Measurements from ENCODE around the gene BAIAP2L1. TPM values are rescaled to one million over a fixed set of nuclear protein-coding genes. Genes with fewer than 3 reads are reported as not detected.

Gene BAIAP2L1
- total RNA-seq, 1 experiment from 2014 or later = 120 TPM

DNA sequence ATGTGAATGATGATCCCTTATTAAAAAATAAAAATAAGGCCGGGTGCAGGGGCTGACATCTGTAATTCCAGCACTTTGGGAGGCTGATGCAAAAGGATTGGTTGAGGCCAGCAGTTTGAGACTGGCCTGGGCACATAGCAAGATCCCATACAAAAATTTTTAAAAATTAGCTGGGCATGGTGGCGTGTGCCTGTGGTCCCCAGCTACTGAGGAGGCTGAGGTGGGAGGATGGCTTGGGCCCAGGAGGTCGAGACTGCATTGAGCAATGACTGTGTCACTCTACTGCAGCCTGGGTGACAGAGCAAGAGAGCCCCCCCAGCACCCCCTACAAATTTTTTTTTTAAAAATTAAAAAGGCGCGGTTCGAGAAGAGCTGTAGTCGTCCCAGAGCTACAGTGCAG is 120.6 kb downstream of the BAIAP2L1 start:
- DNase-seq (ENCODE audit: low read depth, low spot score) (no peak), ATAC-seq (no peak)
- Histone ChIP-seq H3K4me3 (ENCODE audit: low read depth in 2 of 2, low read length in 2 of 2) (peak overlapping the region; percentile 45 to 80), H3K27me3 (ENCODE audit: control insufficient read depth, insufficient read depth, low read length) (no peaks in the 10 kb centered on the region), H3K9me3 (ENCODE audit: control insufficient read depth, insufficient read depth, low read depth, low read length) (no peaks in the 10 kb centered on the region), H3K4me1 (ENCODE audit: control insufficient read depth, insufficient read depth, low read length) (peaks cover 21% of the 10 kb centered on the region), H3K27ac (ENCODE audit: low read length) (peak overlapping the region; percentile 85), H3K36me3 (ENCODE audit: control insufficient read depth, insufficient read depth, low read length) (peaks cover 2% of the 10 kb centered on the region)
- intact Hi-C loops (cut with micrococcal nuclease; ENCODE audit: unreplicated experiment) = no loop called here
- no peak for TF ChIP-seq SIN3A (IDR thresholded peaks at IDR 0.05; ENCODE audit: borderline replicate concordance, insufficient read depth, low read depth, low read length)
- TF ChIP-seq, protein P1, sequence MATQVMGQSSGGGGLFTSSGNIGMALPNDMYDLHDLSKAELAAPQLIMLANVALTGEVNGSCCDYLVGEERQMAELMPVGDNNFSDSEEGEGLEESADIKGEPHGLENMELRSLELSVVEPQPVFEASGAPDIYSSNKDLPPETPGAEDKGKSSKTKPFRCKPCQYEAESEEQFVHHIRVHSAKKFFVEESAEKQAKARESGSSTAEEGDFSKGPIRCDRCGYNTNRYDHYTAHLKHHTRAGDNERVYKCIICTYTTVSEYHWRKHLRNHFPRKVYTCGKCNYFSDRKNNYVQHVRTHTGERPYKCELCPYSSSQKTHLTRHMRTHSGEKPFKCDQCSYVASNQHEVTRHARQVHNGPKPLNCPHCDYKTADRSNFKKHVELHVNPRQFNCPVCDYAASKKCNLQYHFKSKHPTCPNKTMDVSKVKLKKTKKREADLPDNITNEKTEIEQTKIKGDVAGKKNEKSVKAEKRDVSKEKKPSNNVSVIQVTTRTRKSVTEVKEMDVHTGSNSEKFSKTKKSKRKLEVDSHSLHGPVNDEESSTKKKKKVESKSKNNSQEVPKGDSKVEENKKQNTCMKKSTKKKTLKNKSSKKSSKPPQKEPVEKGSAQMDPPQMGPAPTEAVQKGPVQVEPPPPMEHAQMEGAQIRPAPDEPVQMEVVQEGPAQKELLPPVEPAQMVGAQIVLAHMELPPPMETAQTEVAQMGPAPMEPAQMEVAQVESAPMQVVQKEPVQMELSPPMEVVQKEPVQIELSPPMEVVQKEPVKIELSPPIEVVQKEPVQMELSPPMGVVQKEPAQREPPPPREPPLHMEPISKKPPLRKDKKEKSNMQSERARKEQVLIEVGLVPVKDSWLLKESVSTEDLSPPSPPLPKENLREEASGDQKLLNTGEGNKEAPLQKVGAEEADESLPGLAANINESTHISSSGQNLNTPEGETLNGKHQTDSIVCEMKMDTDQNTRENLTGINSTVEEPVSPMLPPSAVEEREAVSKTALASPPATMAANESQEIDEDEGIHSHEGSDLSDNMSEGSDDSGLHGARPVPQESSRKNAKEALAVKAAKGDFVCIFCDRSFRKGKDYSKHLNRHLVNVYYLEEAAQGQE (IDR thresholded peaks at IDR 0.05; ENCODE audit: insufficient read depth in 1 of 2, low read depth in 2 of 2, low read length in 1 of 2) = no peak
- TF ChIP-seq POLR2AphosphoS5 (IDR thresholded peaks at IDR 0.05; ENCODE audit: low read depth, low read length) = no peak
- TF ChIP-seq, protein P2, sequence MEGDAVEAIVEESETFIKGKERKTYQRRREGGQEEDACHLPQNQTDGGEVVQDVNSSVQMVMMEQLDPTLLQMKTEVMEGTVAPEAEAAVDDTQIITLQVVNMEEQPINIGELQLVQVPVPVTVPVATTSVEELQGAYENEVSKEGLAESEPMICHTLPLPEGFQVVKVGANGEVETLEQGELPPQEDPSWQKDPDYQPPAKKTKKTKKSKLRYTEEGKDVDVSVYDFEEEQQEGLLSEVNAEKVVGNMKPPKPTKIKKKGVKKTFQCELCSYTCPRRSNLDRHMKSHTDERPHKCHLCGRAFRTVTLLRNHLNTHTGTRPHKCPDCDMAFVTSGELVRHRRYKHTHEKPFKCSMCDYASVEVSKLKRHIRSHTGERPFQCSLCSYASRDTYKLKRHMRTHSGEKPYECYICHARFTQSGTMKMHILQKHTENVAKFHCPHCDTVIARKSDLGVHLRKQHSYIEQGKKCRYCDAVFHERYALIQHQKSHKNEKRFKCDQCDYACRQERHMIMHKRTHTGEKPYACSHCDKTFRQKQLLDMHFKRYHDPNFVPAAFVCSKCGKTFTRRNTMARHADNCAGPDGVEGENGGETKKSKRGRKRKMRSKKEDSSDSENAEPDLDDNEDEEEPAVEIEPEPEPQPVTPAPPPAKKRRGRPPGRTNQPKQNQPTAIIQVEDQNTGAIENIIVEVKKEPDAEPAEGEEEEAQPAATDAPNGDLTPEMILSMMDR (IDR thresholded peaks at IDR 0.05) = no peak
- no peak for TF ChIP-seq TCF7L2 (IDR thresholded peaks at IDR 0.05; ENCODE audit: low read depth, low read length)
- no TSS peak for BruUV-seq (replicated peaks)
- ChIA-PET POLR2A (no interaction called here), CTCF (interaction anchor here (0.6 kb wide), 1 partner anchor 505 kb away, joined by 3 read pairs; no protein-coding TSS in a partner anchor)
- in situ Hi-C loops (cut with HindIII; ENCODE audit: low pct_unique_long_range_greater_than_20kb, low sequenced_read_pairs) = loop anchor here (25.0 kb wide), 1 partner anchor 107 kb away; no protein-coding TSS in a partner anchor

DNA sequence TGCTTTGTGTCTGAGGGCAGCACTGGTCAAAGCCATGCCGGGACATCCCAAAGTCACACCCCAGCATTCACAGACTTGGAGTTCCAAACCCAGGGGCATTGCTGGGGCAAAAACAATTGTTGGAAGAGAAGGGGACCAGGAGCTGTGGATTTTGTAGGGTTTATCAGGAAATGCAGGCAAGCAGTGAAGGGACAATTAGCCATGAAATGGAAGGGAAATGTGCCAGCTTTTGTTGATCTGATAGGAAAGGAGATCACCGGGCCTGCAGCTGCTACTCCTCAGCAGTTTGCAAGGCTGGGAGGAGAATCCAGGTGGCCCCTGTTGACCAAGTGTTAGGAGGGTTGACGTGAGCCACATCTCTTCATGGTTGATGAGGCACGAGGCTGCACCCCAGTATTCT is 122.0 kb downstream of the BAIAP2L1 start:
- intact Hi-C loops (cut with micrococcal nuclease; ENCODE audit: unreplicated experiment) = no loop called here
- Histone ChIP-seq H3K27me3 (ENCODE audit: control insufficient read depth, insufficient read depth, low read length) (no peaks in the 10 kb centered on the region), H3K4me3 (ENCODE audit: low read depth in 2 of 2, low read length in 2 of 2) (no peak overlapping the region), H3K36me3 (ENCODE audit: control insufficient read depth, insufficient read depth, low read length) (peaks cover 2% of the 10 kb centered on the region), H3K4me1 (ENCODE audit: control insufficient read depth, insufficient read depth, low read length) (peaks cover 10% of the 10 kb centered on the region), H3K9me3 (ENCODE audit: control insufficient read depth, insufficient read depth, low read depth, low read length) (no peaks in the 10 kb centered on the region), H3K27ac (ENCODE audit: low read length) (no peak overlapping the region; the same call in 1 of the 2 replicates)
- ATAC-seq (no peak), DNase-seq (ENCODE audit: low read depth, low spot score) (no peak)
- ChIA-PET POLR2A (no interaction called here), CTCF (no interaction called here)
- in situ Hi-C loops (cut with HindIII; ENCODE audit: low pct_unique_long_range_greater_than_20kb, low sequenced_read_pairs) = loop anchor here (25.0 kb wide), 1 partner anchor 108 kb away; no protein-coding TSS in a partner anchor
- no peak for TF ChIP-seq POLR2AphosphoS5 (IDR thresholded peaks at IDR 0.05; ENCODE audit: low read depth, low read length)
- no peak for TF ChIP-seq TCF7L2 (IDR thresholded peaks at IDR 0.05; ENCODE audit: low read depth, low read length)
- TF ChIP-seq, protein P1 (IDR thresholded peaks at IDR 0.05; ENCODE audit: insufficient read depth in 1 of 2, low read depth in 2 of 2, low read length in 1 of 2) = no peak
- TF ChIP-seq, protein P2 (IDR thresholded peaks at IDR 0.05) = no peak
- no peak for TF ChIP-seq SIN3A (IDR thresholded peaks at IDR 0.05; ENCODE audit: borderline replicate concordance, insufficient read depth, low read depth, low read length)
- BruUV-seq (replicated peaks) = no TSS peak

Data from Panc1 (cell line).